ENCODE results near the gene HBE1. TPM values are rescaled to one million over a fixed set of nuclear protein-coding genes. Genes with fewer than 3 reads are reported as not detected.
A peak's percentile ranks its signal among the peaks of the same experiment; 100 is the strongest.
"Not testable (repeated sequence)": the region's sequence is repeated elsewhere in the genome, so short reads cannot be mapped to it uniquely, and the experiment has no call there.

HBE1 gene
- total and polyA plus RNA-seq, 9 of the 15 experiments (the other 6 are each of a cell fraction or from before 2014, with no cell fraction given), result 612 to 10,250 (median 2,181) TPM

GRCh38 chr11:5249807-5250396 is 19.8 kb downstream of the HBE1 start, which contains the start of gene HBG1:
Gene HBG1, minus strand, starts transcription at chr11:5249857. Its CDS starts 53 bp downstream, at chr11:5249804.
- BruUV-seq (replicated peaks); CTCF ChIA-PET (ENCODE audit: low intra/inter-chr PET ratio); H3K4me1 ChIP-seq (replicated peaks in 1 of 2; ENCODE audit: control insufficient read depth in 2 of 2, insufficient read depth in 2 of 2, low read length in 2 of 2); H3K27me3 ChIP-seq (ENCODE audit: control insufficient read depth in 2 of 2, insufficient read depth in 2 of 2, low read length in 2 of 2); H3K9me1 ChIP-seq (ENCODE audit: control insufficient read depth, insufficient read depth, low read length); H3K9me3 ChIP-seq (replicated peaks; ENCODE audit: control insufficient read depth, insufficient read depth, low read depth, low read length); H2AFZ ChIP-seq (ENCODE audit: low read depth, low read length); in situ Hi-C loops (cut with MboI); H4K20me1 ChIP-seq (replicated peaks; ENCODE audit: control insufficient read depth, insufficient read depth, low read length); TF ChIP-seq CEBPG (CRISPR knock-in tag; IDR thresholded peaks at IDR 0.05); FOXM1 (CRISPR knock-in tag; IDR thresholded peaks at IDR 0.05; ENCODE audit: low read depth): not testable (repeated sequence)
- FAIRE-seq (peak; percentile 99), DNase-seq (ENCODE audit: extremely low read depth in 1 of 4, low spot score in 3 of 4) (peak in 1 of 4 experiments; percentile 46), ATAC-seq (peak; percentile 78)
- WGBS (ENCODE audit: insufficient coverage, low coverage, missing lambda C conversion rate), result 3% methylated on average over 3 of the region's 9 CpGs
- peak within 1 kb of the TSS; percentile 58 for H3K4me3 ChIP-seq
- POLR2A ChIA-PET, result interaction anchor here (0.7 to 6.9 kb wide), 9 partner anchors 9 to 39 kb away, joined by 3 to 30 read pairs (median 4); partner anchors contain the start of gene HBE1
- peaks cover 90% of the 10 kb centered on the region for H3K79me2 ChIP-seq (ENCODE audit: control insufficient read depth, insufficient read depth, low read length)
- H3K9ac ChIP-seq (ENCODE audit: insufficient read depth in 1 of 2, low read depth in 2 of 2, low read length in 2 of 2), result peak within 1 kb of the TSS; percentile 70 to 81; a peak in 3 of 4 replicates
- peaks cover 52% of the 10 kb centered on the region for H3K36me3 ChIP-seq (ENCODE audit: control insufficient read depth, insufficient read depth, low read length)
- intact Hi-C loops (cut with micrococcal nuclease), result loop anchor here (2.0 kb wide), 1 partner anchor 45 kb away; no protein-coding TSS in a partner anchor
- peak within 1 kb of the TSS; percentile 73 for H3K27ac ChIP-seq (ENCODE audit: extremely low read depth, low read depth, low read length)
- H3K4me2 ChIP-seq (ENCODE audit: insufficient read depth, low read length), result peak within 1 kb of the TSS; percentile 94
- TF ChIP-seq ZNF436 (CRISPR knock-in tag; IDR thresholded peaks at IDR 0.05) (peak; percentile 53; the same call in 1 of the 2 replicates), FOXK2 (conservative IDR thresholded peaks at IDR 0.05 in 1 of 2, IDR thresholded peaks at IDR 0.05 in 1 of 2; ENCODE audit: low read depth in 2 of 2) (0 out of 4 replicates have a peak, but pooled peaks of 1 of the 2 experiments have one; percentile 21), CEBPG (tag; conservative IDR thresholded peaks at IDR 0.05 in 1 of 2, IDR thresholded peaks at IDR 0.05 in 1 of 2) (peak in 1 of 2 experiments; percentile 54; a peak in 3 of 4 replicates), SMARCC2 (IDR thresholded peaks at IDR 0.05; ENCODE audit: low read depth) (0 out of 2 replicates have a peak, but pooled peaks have one; percentile 23), RAD21 (CRISPR knock-in tag; conservative IDR thresholded peaks at IDR 0.05 in 1 of 2, IDR thresholded peaks at IDR 0.05 in 1 of 2) (0 out of 4 replicates have a peak, but pooled peaks of 1 of the 2 experiments have one; percentile 17), POLR2A (conservative IDR thresholded peaks at IDR 0.05) (peak; percentile 57), ZEB2 (IDR thresholded peaks at IDR 0.05) (0 out of 2 replicates have a peak, but pooled peaks have one; percentile 22), THAP12 (CRISPR knock-in tag; IDR thresholded peaks at IDR 0.05) (0 out of 2 replicates have a peak, but pooled peaks have one; percentile 14), FOXM1 (IDR thresholded peaks at IDR 0.05; ENCODE audit: low read depth) (peak; percentile 53), NFIC (IDR thresholded peaks at IDR 0.05) (peak; percentile 78), KDM1A (IDR thresholded peaks at IDR 0.05) (peak; percentile 46 to 59; a peak in 3 of 4 replicates), DPF2 (IDR thresholded peaks at IDR 0.05) (peak; percentile 33; the same call in 1 of the 2 replicates), HDGF (IDR thresholded peaks at IDR 0.05) (0 out of 2 replicates have a peak, but pooled peaks have one; percentile 56), CC2D1A (IDR thresholded peaks at IDR 0.05) (peak; percentile 58; the same call in 1 of the 2 replicates)
- TF ChIP-seq, protein P1, sequence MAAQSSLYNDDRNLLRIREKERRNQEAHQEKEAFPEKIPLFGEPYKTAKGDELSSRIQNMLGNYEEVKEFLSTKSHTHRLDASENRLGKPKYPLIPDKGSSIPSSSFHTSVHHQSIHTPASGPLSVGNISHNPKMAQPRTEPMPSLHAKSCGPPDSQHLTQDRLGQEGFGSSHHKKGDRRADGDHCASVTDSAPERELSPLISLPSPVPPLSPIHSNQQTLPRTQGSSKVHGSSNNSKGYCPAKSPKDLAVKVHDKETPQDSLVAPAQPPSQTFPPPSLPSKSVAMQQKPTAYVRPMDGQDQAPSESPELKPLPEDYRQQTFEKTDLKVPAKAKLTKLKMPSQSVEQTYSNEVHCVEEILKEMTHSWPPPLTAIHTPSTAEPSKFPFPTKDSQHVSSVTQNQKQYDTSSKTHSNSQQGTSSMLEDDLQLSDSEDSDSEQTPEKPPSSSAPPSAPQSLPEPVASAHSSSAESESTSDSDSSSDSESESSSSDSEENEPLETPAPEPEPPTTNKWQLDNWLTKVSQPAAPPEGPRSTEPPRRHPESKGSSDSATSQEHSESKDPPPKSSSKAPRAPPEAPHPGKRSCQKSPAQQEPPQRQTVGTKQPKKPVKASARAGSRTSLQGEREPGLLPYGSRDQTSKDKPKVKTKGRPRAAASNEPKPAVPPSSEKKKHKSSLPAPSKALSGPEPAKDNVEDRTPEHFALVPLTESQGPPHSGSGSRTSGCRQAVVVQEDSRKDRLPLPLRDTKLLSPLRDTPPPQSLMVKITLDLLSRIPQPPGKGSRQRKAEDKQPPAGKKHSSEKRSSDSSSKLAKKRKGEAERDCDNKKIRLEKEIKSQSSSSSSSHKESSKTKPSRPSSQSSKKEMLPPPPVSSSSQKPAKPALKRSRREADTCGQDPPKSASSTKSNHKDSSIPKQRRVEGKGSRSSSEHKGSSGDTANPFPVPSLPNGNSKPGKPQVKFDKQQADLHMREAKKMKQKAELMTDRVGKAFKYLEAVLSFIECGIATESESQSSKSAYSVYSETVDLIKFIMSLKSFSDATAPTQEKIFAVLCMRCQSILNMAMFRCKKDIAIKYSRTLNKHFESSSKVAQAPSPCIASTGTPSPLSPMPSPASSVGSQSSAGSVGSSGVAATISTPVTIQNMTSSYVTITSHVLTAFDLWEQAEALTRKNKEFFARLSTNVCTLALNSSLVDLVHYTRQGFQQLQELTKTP (IDR thresholded peaks at IDR 0.05; ENCODE audit: low read depth in 1 of 2, partially characterized antibody in 2 of 2), result peak; percentile 25 to 35

Measured in K562 (cell line).